Measurements from ENCODE around the gene MREG.

Gene MREG

GRCh38 chr2:215914777-215915165 is 98.6 kb downstream of the MREG start:
- Histone ChIP-seq H3K9me3 (ENCODE audit: control insufficient read depth in 5 of 5, low read length in 5 of 5) (peaks cover 0 to 4% (median 0%) of the 10 kb centered on the region in 5 donors), H3K27me3 (ENCODE audit: control insufficient read depth in 5 of 5, insufficient read depth in 4 of 5, low read length in 5 of 5) (no peaks in the 10 kb centered on the region), H3K36me3 (ENCODE audit: control insufficient read depth in 5 of 5, insufficient read depth in 5 of 5, low read length in 5 of 5) (no peaks in the 10 kb centered on the region), H3K4me3 (ENCODE audit: low read depth in 1 of 5, low read length in 5 of 5) (no peak overlapping the region), H3K9ac (ENCODE audit: low read length in 5 of 5) (no peak overlapping the region), H3K27ac (ENCODE audit: low read depth, low read length) (no peak overlapping the region), H3K4me1 (ENCODE audit: control insufficient read depth in 5 of 5, insufficient read depth in 5 of 5, low read length in 5 of 5) (no peaks in the 10 kb centered on the region)

- Histone ChIP-seq H3K9me3 (ENCODE audit: control insufficient read depth in 5 of 5, low read length in 5 of 5) (peaks cover 0 to 4% (median 0%) of the 10 kb centered on the region in 5 donors), H3K4me1 (ENCODE audit: control insufficient read depth in 5 of 5, insufficient read depth in 5 of 5, low read length in 5 of 5) (no peaks in the 10 kb centered on the region), H3K27ac (ENCODE audit: low read depth, low read length) (no peak overlapping the region), H3K9ac (ENCODE audit: low read length in 5 of 5) (no peak overlapping the region), H3K27me3 (ENCODE audit: control insufficient read depth in 5 of 5, insufficient read depth in 4 of 5, low read length in 5 of 5) (no peaks in the 10 kb centered on the region), H3K36me3 (ENCODE audit: control insufficient read depth in 5 of 5, insufficient read depth in 5 of 5, low read length in 5 of 5) (no peaks in the 10 kb centered on the region), H3K4me3 (ENCODE audit: low read depth in 1 of 5, low read length in 5 of 5) (no peak overlapping the region)
Observed at GRCh38 chr2:215914054-215914776, 99.1 kb downstream of the MREG start.

- Histone ChIP-seq H3K36me3 (ENCODE audit: control insufficient read depth in 5 of 5, insufficient read depth in 5 of 5, low read length in 5 of 5) (no peaks in the 10 kb centered on the region), H3K4me1 (ENCODE audit: control insufficient read depth in 5 of 5, insufficient read depth in 5 of 5, low read length in 5 of 5) (no peaks in the 10 kb centered on the region), H3K27me3 (ENCODE audit: control insufficient read depth in 5 of 5, insufficient read depth in 4 of 5, low read length in 5 of 5) (no peaks in the 10 kb centered on the region), H3K9me3 (ENCODE audit: control insufficient read depth in 5 of 5, low read length in 5 of 5) (peaks cover 0 to 4% (median 0%) of the 10 kb centered on the region in 5 donors), H3K4me3 (ENCODE audit: low read depth in 1 of 5, low read length in 5 of 5) (no peak overlapping the region), H3K27ac (ENCODE audit: low read depth, low read length) (no peak overlapping the region), H3K9ac (ENCODE audit: low read length in 5 of 5) (no peak overlapping the region)
Observed at GRCh38 chr2:215912299-215912842, 101.0 kb downstream of the MREG start.

- H3K36me3 ChIP-seq (ENCODE audit: control insufficient read depth in 5 of 5, insufficient read depth in 5 of 5, low read length in 5 of 5) = no peaks in the 10 kb centered on the region
- no peaks in the 10 kb centered on the region for H3K4me1 ChIP-seq (ENCODE audit: control insufficient read depth in 5 of 5, insufficient read depth in 5 of 5, low read length in 5 of 5)
- no peak overlapping the region for H3K4me3 ChIP-seq (ENCODE audit: low read depth in 1 of 5, low read length in 5 of 5)
- peaks cover 0 to 4% (median 0%) of the 10 kb centered on the region in 5 donors for H3K9me3 ChIP-seq (ENCODE audit: control insufficient read depth in 5 of 5, low read length in 5 of 5)
- no peak overlapping the region for H3K27ac ChIP-seq (ENCODE audit: low read depth, low read length)
- no peak overlapping the region for H3K9ac ChIP-seq (ENCODE audit: low read length in 5 of 5)
- no peaks in the 10 kb centered on the region for H3K27me3 ChIP-seq (ENCODE audit: control insufficient read depth in 5 of 5, insufficient read depth in 4 of 5, low read length in 5 of 5)
Observed at GRCh38 chr2:215911301-215912085, 101.9 kb downstream of the MREG start.

GRCh38 chr2:215910180-215910579 is 103.2 kb downstream of the MREG start:
- H3K27ac ChIP-seq (ENCODE audit: low read depth, low read length) = no peak overlapping the region
- no peak overlapping the region for H3K4me3 ChIP-seq (ENCODE audit: low read depth in 1 of 5, low read length in 5 of 5)
- peaks cover 0 to 4% (median 0%) of the 10 kb centered on the region in 5 donors for H3K9me3 ChIP-seq (ENCODE audit: control insufficient read depth in 5 of 5, low read length in 5 of 5)
- no peaks in the 10 kb centered on the region for H3K4me1 ChIP-seq (ENCODE audit: control insufficient read depth in 5 of 5, insufficient read depth in 5 of 5, low read length in 5 of 5)
- H3K36me3 ChIP-seq (ENCODE audit: control insufficient read depth in 5 of 5, insufficient read depth in 5 of 5, low read length in 5 of 5) = no peaks in the 10 kb centered on the region
- no peak overlapping the region for H3K9ac ChIP-seq (ENCODE audit: low read length in 5 of 5)
- H3K27me3 ChIP-seq (ENCODE audit: control insufficient read depth in 5 of 5, insufficient read depth in 4 of 5, low read length in 5 of 5) = no peaks in the 10 kb centered on the region

- Histone ChIP-seq H3K36me3 (ENCODE audit: control insufficient read depth in 5 of 5, insufficient read depth in 5 of 5, low read length in 5 of 5) (no peaks in the 10 kb centered on the region), H3K9ac (ENCODE audit: low read length in 5 of 5) (no peak overlapping the region), H3K4me1 (ENCODE audit: control insufficient read depth in 5 of 5, insufficient read depth in 5 of 5, low read length in 5 of 5) (peaks cover 0 to 17% (median 9%) of the 10 kb centered on the region in 5 donors), H3K4me3 (ENCODE audit: low read depth in 1 of 5, low read length in 5 of 5) (no peak overlapping the region), H3K9me3 (ENCODE audit: control insufficient read depth in 5 of 5, low read length in 5 of 5) (peaks cover 0 to 4% (median 0%) of the 10 kb centered on the region in 5 donors), H3K27me3 (ENCODE audit: control insufficient read depth in 5 of 5, insufficient read depth in 4 of 5, low read length in 5 of 5) (no peaks in the 10 kb centered on the region), H3K27ac (ENCODE audit: low read depth, low read length) (no peak overlapping the region)
Observed at GRCh38 chr2:215907147-215907546, 106.2 kb downstream of the MREG start.

- no peak overlapping the region for H3K27ac ChIP-seq (ENCODE audit: low read depth, low read length)
- no peaks in the 10 kb centered on the region for H3K36me3 ChIP-seq (ENCODE audit: control insufficient read depth in 5 of 5, insufficient read depth in 5 of 5, low read length in 5 of 5)
- H3K4me1 ChIP-seq (ENCODE audit: control insufficient read depth in 5 of 5, insufficient read depth in 5 of 5, low read length in 5 of 5) = peaks cover 0 to 19% (median 9%) of the 10 kb centered on the region in 5 donors
- no peaks in the 10 kb centered on the region for H3K27me3 ChIP-seq (ENCODE audit: control insufficient read depth in 5 of 5, insufficient read depth in 4 of 5, low read length in 5 of 5)
- H3K9ac ChIP-seq (ENCODE audit: low read length in 5 of 5) = no peak overlapping the region
- peaks cover 0 to 4% (median 0%) of the 10 kb centered on the region in 5 donors for H3K9me3 ChIP-seq (ENCODE audit: control insufficient read depth in 5 of 5, low read length in 5 of 5)
- H3K4me3 ChIP-seq (ENCODE audit: low read depth in 1 of 5, low read length in 5 of 5) = no peak overlapping the region
Observed at GRCh38 chr2:215906458-215906857, 106.9 kb downstream of the MREG start.

GRCh38 chr2:215905691-215906090 is 107.7 kb downstream of the MREG start:
- Histone ChIP-seq H3K27me3 (ENCODE audit: control insufficient read depth in 5 of 5, insufficient read depth in 4 of 5, low read length in 5 of 5) (no peaks in the 10 kb centered on the region), H3K9ac (ENCODE audit: low read length in 5 of 5) (no peak overlapping the region), H3K4me3 (ENCODE audit: low read depth in 1 of 5, low read length in 5 of 5) (no peak overlapping the region), H3K9me3 (ENCODE audit: control insufficient read depth in 5 of 5, low read length in 5 of 5) (no peaks in the 10 kb centered on the region), H3K36me3 (ENCODE audit: control insufficient read depth in 5 of 5, insufficient read depth in 5 of 5, low read length in 5 of 5) (no peaks in the 10 kb centered on the region), H3K27ac (ENCODE audit: low read depth, low read length) (no peak overlapping the region), H3K4me1 (ENCODE audit: control insufficient read depth in 5 of 5, insufficient read depth in 5 of 5, low read length in 5 of 5) (peaks cover 0 to 26% (median 12%) of the 10 kb centered on the region in 5 donors)

GRCh38 chr2:215904101-215904500 is 109.2 kb downstream of the MREG start:
- no peaks in the 10 kb centered on the region for H3K27me3 ChIP-seq (ENCODE audit: control insufficient read depth in 5 of 5, insufficient read depth in 4 of 5, low read length in 5 of 5)
- no peak overlapping the region for H3K27ac ChIP-seq (ENCODE audit: low read depth, low read length)
- H3K36me3 ChIP-seq (ENCODE audit: control insufficient read depth in 5 of 5, insufficient read depth in 5 of 5, low read length in 5 of 5) = no peaks in the 10 kb centered on the region
- no peak overlapping the region for H3K9ac ChIP-seq (ENCODE audit: low read length in 5 of 5)
- H3K4me1 ChIP-seq (ENCODE audit: control insufficient read depth in 5 of 5, insufficient read depth in 5 of 5, low read length in 5 of 5) = peaks cover 2 to 42% (median 26%) of the 10 kb centered on the region in 5 donors
- H3K9me3 ChIP-seq (ENCODE audit: control insufficient read depth in 5 of 5, low read length in 5 of 5) = no peaks in the 10 kb centered on the region
- no peak overlapping the region for H3K4me3 ChIP-seq (ENCODE audit: low read depth in 1 of 5, low read length in 5 of 5)

GRCh38 chr2:215903203-215903602 is 110.1 kb downstream of the MREG start:
- H3K9me3 ChIP-seq (ENCODE audit: control insufficient read depth in 5 of 5, low read length in 5 of 5) = no peaks in the 10 kb centered on the region
- H3K36me3 ChIP-seq (ENCODE audit: control insufficient read depth in 5 of 5, insufficient read depth in 5 of 5, low read length in 5 of 5) = no peaks in the 10 kb centered on the region
- H3K4me1 ChIP-seq (ENCODE audit: control insufficient read depth in 5 of 5, insufficient read depth in 5 of 5, low read length in 5 of 5) = peaks cover 2 to 51% (median 34%) of the 10 kb centered on the region in 5 donors
- no peaks in the 10 kb centered on the region for H3K27me3 ChIP-seq (ENCODE audit: control insufficient read depth in 5 of 5, insufficient read depth in 4 of 5, low read length in 5 of 5)
- no peak overlapping the region for H3K9ac ChIP-seq (ENCODE audit: low read length in 5 of 5)
- no peak overlapping the region for H3K27ac ChIP-seq (ENCODE audit: low read depth, low read length)
- no peak overlapping the region for H3K4me3 ChIP-seq (ENCODE audit: low read depth in 1 of 5, low read length in 5 of 5)

All from subcutaneous abdominal adipose tissue (tissue), 5 donors.